Activated CD8-positive, alpha-beta memory T cell treated with anti-CD3 and anti-CD28 coated beads, Interleukin-2, amount 50 U/mL, for 1 hour (primary cell): ENCODE data around the gene OTUD4.
"Not testable (repeated sequence)": the region's sequence is repeated elsewhere in the genome, so short reads cannot be mapped to it uniquely, and the experiment has no call there.

Experiments
- DNase-seq: peaks from one replicate; pipeline ENCODE4 v3.0.0-alpha.2; 2020; ENCODE audit errors: extremely low read depth

Gene OTUD4

GRCh38 chr4:145178740-145179280, 1.6 kb downstream of the OTUD4 start:
- no peak for DNase-seq

GRCh38 chr4:145177906-145178538, 2.4 kb downstream of the OTUD4 start:
- no peak for DNase-seq

- DNase-seq, result no peak
These were observed 2.9 kb downstream of the OTUD4 start for GRCh38 chr4:145177511-145177905.

GRCh38 chr4:145176641-145177432, 3.6 kb downstream of the OTUD4 start:
- DNase-seq, result no peak

- DNase-seq, result no peak
These were observed 8.5 kb downstream of the OTUD4 start for GRCh38 chr4:145171911-145172310.

GRCh38 chr4:145170223-145170622, 10.2 kb downstream of the OTUD4 start:
- no peak for DNase-seq

GRCh38 chr4:145168581-145169187, 11.7 kb downstream of the OTUD4 start:
- no peak for DNase-seq

GRCh38 chr4:145167887-145168286, 12.5 kb downstream of the OTUD4 start:
- DNase-seq, result no peak

GRCh38 chr4:145161549-145161948, 18.8 kb downstream of the OTUD4 start:
- DNase-seq, result no peak

GRCh38 chr4:145156986-145157385, 23.4 kb downstream of the OTUD4 start:
- DNase-seq, result no peak

- no peak for DNase-seq
These were observed 25.0 kb downstream of the OTUD4 start for GRCh38 chr4:145155268-145155870.

- no peak for DNase-seq
These were observed 25.8 kb downstream of the OTUD4 start for GRCh38 chr4:145154573-145154972.

- no peak for DNase-seq
These were observed 26.5 kb downstream of the OTUD4 start for GRCh38 chr4:145153904-145154298.

GRCh38 chr4:145153181-145153903, 27.0 kb downstream of the OTUD4 start:
- no peak for DNase-seq

- DNase-seq, result no peak
These were observed 31.4 kb downstream of the OTUD4 start for GRCh38 chr4:145148980-145149379.

GRCh38 chr4:145136219-145136618, 44.2 kb downstream of the OTUD4 start:
- not testable (repeated sequence) for DNase-seq

GRCh38 chr4:145132511-145133098, 47.8 kb downstream of the OTUD4 start:
- no peak for DNase-seq

- no peak for DNase-seq
These were observed 48.5 kb downstream of the OTUD4 start for GRCh38 chr4:145131848-145132247.

- DNase-seq, result no peak
These were observed 49.5 kb downstream of the OTUD4 start for GRCh38 chr4:145130788-145131399.

- no peak for DNase-seq
These were observed 50.3 kb downstream of the OTUD4 start for GRCh38 chr4:145130130-145130529.

- DNase-seq, result no peak
These were observed 55.0 kb downstream of the OTUD4 start for GRCh38 chr4:145125396-145125795.
